HepG2 (cell line): ENCODE measurements around the gene NKD1. TPM values are rescaled to one million over a fixed set of nuclear protein-coding genes. Genes with fewer than 3 reads are reported as not detected.

Experiments used
- CENPBD1 ChIP-seq: sonication (generic); formaldehyde crosslinking; IDR thresholded peaks from 2 replicates; pipeline ENCODE4 v1.8.0; 2022; ENCODE audit warnings: missing genetic modification reagents, low read depth, mild to moderate bottlenecking, borderline replicate concordance
- DMAP1 ChIP-seq: IDR thresholded peaks from 2 replicates; pipeline ENCODE4 v1.6.1; 2016
- DNMT3B ChIP-seq: conservative IDR thresholded peaks from 2 replicates; pipeline ENCODE4 v1.6.1; 2016; ENCODE audit warnings: missing biosample characterization, control low read depth
- FOXJ3 ChIP-seq: sonication (generic); formaldehyde crosslinking; IDR thresholded peaks from 2 replicates; pipeline ENCODE4 v1.4.0; 2020; ENCODE audit warnings: missing genetic modification reagents, mild to moderate bottlenecking, borderline replicate concordance
- GPBP1L1 ChIP-seq: sonication (generic); formaldehyde crosslinking; IDR thresholded peaks from 2 replicates; pipeline ENCODE4 v1.5.0; 2020; ENCODE audit warnings: mild to moderate bottlenecking, missing genetic modification reagents
- HNRNPUL1 ChIP-seq: fragments of 200-400 bp; formaldehyde crosslinking; IDR thresholded peaks from 2 replicates; pipeline ENCODE4 v1.6.1; 2017; ENCODE audit warnings: low read depth, mild to moderate bottlenecking, low read length, moderate library complexity
- JARID2 ChIP-seq: sonication (generic); formaldehyde crosslinking; IDR thresholded peaks from 2 replicates; pipeline ENCODE4 v1.8.1; 2023; ENCODE audit warnings: missing genetic modification reagents, inconsistent platforms; ENCODE audit not compliant: insufficient replicate concordance
- JUND ChIP-seq: sonication (generic); formaldehyde crosslinking; IDR thresholded peaks from 2 replicates; pipeline ENCODE4 v1.8.0; 2022; ENCODE audit warnings: mild to moderate bottlenecking, missing genetic modification reagents
- THAP11 ChIP-seq: IDR thresholded peaks from 2 replicates; pipeline ENCODE4 v1.6.1; 2016; ENCODE audit warnings: missing biosample characterization, missing genetic modification reagents
- ZBTB2 ChIP-seq: sonication (generic); formaldehyde crosslinking; IDR thresholded peaks from 2 replicates; pipeline ENCODE4 v1.8.0; 2022; ENCODE audit warnings: low read depth, missing genetic modification reagents
- ZNF335 ChIP-seq: sonication (generic); formaldehyde crosslinking; IDR thresholded peaks from 2 replicates; pipeline ENCODE4 v1.4.0; 2020; ENCODE audit warnings: missing genetic modification reagents
- ZNF451 ChIP-seq: sonication (generic); formaldehyde crosslinking; IDR thresholded peaks from 2 replicates; pipeline ENCODE4 v1.5.0; 2020; ENCODE audit warnings: mild to moderate bottlenecking, missing genetic modification reagents
- ZNF484 ChIP-seq: sonication (generic); formaldehyde crosslinking; IDR thresholded peaks from 2 replicates; pipeline ENCODE4 v1.5.1; 2020; ENCODE audit warnings: mild to moderate bottlenecking, low read depth, missing genetic modification reagents, borderline replicate concordance
- ZNF644 ChIP-seq: IDR thresholded peaks from 2 replicates; pipeline ENCODE4 v1.6.1; 2016; ENCODE audit warnings: low read depth
- ZNF766 ChIP-seq: sonication (generic); formaldehyde crosslinking; IDR thresholded peaks from 2 replicates; pipeline ENCODE4 v1.5.0; 2020; ENCODE audit warnings: missing genetic modification reagents, borderline replicate concordance
- ZNF790 ChIP-seq: sonication (generic); formaldehyde crosslinking; IDR thresholded peaks from 2 replicates; pipeline ENCODE4 v1.8.0; 2022; ENCODE audit warnings: missing genetic modification reagents, mild to moderate bottlenecking, borderline replicate concordance
- polyA plus RNA-seq, 8 experiments: library from polyadenylated mRNA; depleted of rRNA in 3 of 8; stranded (reverse) in 7 of 8; unstranded in 1 of 8; fragments of >200 nt; fragmentation: Illumina TruSeq in 4 of 8; extraction: Trizol in 4 of 8; gene quantifications; 2 replicates each; pipeline versions ENCODE4 v1.2.1 to v1.2.3, GENCODE V29; 2011 to 2016; ENCODE audit warnings: low read depth in 4 of 8, missing spikeins in 1 of 8, mixed read lengths in 1 of 8; ENCODE audit not compliant: insufficient read depth in 1 of 8
- total RNA-seq, 5 experiments: library from RNA; depleted of rRNA; stranded (reverse); fragments of >200 nt; fragmentation: Illumina TruSeq; extraction: Trizol; gene quantifications; 2 replicates each; pipeline ENCODE4 v1.2.3, GENCODE V29; 2016; ENCODE audit warnings: low read depth in 1 of 5
- TF ChIP-seq, protein P1 (sequence below): sonication (generic); formaldehyde crosslinking; IDR thresholded peaks from 2 replicates; pipeline ENCODE4 v1.5.1; 2020; ENCODE audit warnings: mild to moderate bottlenecking, missing genetic modification reagents, moderate library complexity
- TF ChIP-seq, protein P2 (sequence below): sonication (generic); formaldehyde crosslinking; IDR thresholded peaks from 2 replicates; pipeline ENCODE4 v1.4.0; 2020; ENCODE audit warnings: missing genetic modification reagents, borderline replicate concordance

Gene NKD1
- total and polyA plus RNA-seq, 2 of the 13 experiments (the other 11 are each of a cell fraction or from before 2014, with no cell fraction given): 70.4 to 121 TPM

- TF ChIP-seq DMAP1 (CRISPR knock-in tag) (no peak; the same call in none of the 2 replicates), ZNF790 (CRISPR knock-in tag) (no peak), ZNF644 (CRISPR knock-in tag) (0 out of 2 replicates have a peak, but pooled peaks have one; percentile 18), ZNF484 (no peak), JARID2 (CRISPR knock-in tag) (no peak), ZNF335 (CRISPR knock-in tag) (peak; percentile 37; the same call in 1 of the 2 replicates), ZBTB2 (CRISPR knock-in tag) (no peak), CENPBD1 (CRISPR knock-in tag) (no peak), ZNF451 (CRISPR knock-in tag) (no peak), DNMT3B (CRISPR knock-in tag) (0 out of 2 replicates have a peak, but pooled peaks have one; percentile 48), THAP11 (CRISPR knock-in tag) (peak; percentile 48), JUND (CRISPR knock-in tag) (no peak), HNRNPUL1 (no peak), ZNF766 (CRISPR knock-in tag) (no peak; the same call in 1 of the 2 replicates), GPBP1L1 (CRISPR knock-in tag) (no peak), FOXJ3 (CRISPR knock-in tag) (peak; percentile 48; the same call in 1 of the 2 replicates)
- TF ChIP-seq, protein P1, sequence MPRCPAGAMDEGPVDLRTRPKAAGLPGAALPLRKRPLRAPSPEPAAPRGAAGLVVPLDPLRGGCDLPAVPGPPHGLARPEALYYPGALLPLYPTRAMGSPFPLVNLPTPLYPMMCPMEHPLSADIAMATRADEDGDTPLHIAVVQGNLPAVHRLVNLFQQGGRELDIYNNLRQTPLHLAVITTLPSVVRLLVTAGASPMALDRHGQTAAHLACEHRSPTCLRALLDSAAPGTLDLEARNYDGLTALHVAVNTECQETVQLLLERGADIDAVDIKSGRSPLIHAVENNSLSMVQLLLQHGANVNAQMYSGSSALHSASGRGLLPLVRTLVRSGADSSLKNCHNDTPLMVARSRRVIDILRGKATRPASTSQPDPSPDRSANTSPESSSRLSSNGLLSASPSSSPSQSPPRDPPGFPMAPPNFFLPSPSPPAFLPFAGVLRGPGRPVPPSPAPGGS (CRISPR knock-in tag): no peak; the same call in 1 of the 2 replicates
- TF ChIP-seq, protein P2, sequence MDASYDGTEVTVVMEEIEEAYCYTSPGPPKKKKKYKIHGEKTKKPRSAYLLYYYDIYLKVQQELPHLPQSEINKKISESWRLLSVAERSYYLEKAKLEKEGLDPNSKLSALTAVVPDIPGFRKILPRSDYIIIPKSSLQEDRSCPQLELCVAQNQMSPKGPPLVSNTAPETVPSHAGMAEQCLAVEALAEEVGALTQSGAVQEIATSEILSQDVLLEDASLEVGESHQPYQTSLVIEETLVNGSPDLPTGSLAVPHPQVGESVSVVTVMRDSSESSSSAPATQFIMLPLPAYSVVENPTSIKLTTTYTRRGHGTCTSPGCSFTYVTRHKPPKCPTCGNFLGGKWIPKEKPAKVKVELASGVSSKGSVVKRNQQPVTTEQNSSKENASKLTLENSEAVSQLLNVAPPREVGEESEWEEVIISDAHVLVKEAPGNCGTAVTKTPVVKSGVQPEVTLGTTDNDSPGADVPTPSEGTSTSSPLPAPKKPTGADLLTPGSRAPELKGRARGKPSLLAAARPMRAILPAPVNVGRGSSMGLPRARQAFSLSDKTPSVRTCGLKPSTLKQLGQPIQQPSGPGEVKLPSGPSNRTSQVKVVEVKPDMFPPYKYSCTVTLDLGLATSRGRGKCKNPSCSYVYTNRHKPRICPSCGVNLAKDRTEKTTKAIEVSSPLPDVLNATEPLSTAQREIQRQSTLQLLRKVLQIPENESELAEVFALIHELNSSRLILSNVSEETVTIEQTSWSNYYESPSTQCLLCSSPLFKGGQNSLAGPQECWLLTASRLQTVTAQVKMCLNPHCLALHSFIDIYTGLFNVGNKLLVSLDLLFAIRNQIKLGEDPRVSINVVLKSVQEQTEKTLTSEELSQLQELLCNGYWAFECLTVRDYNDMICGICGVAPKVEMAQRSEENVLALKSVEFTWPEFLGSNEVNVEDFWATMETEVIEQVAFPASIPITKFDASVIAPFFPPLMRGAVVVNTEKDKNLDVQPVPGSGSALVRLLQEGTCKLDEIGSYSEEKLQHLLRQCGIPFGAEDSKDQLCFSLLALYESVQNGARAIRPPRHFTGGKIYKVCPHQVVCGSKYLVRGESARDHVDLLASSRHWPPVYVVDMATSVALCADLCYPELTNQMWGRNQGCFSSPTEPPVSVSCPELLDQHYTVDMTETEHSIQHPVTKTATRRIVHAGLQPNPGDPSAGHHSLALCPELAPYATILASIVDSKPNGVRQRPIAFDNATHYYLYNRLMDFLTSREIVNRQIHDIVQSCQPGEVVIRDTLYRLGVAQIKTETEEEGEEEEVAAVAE (CRISPR knock-in tag): no peak
Observed at GRCh38 chr16:50505714-50506542, 42.3 kb upstream of the NKD1 start (continued).
